Tibial nerve (tissue), 4 donors: ENCODE results near the gene CAPN11. TPM values are rescaled to one million over a fixed set of nuclear protein-coding genes. Genes with fewer than 3 reads are reported as not detected.

Source experiments
- DNase-seq, 2 donors: peaks; one replicate each; pipeline ENCODE4 v3.0.0-alpha.2; 2019; ENCODE audit warnings: low spot score in 2 of 2
- H3K27ac ChIP-seq, 4 donors: fragments of 200-600 bp; sonication (generic) in 3 of 4; one replicate each; pipeline ENCODE4 v1.5.1; 2017 to 2019; ENCODE audit warnings: mild to moderate bottlenecking in 1 of 4
- H3K27me3 ChIP-seq, 2 donors: fragments of 200-600 bp; sonication (generic) in 1 of 2; one replicate each; pipeline versions ENCODE4 v1.5.1 to v1.6.0; 2017 to 2019
- H3K36me3 ChIP-seq, 3 donors: fragments of 200-600 bp; sonication (generic); one replicate each; pipeline ENCODE4 v1.5.1; 2018 to 2019
- H3K4me1 ChIP-seq, 4 donors: fragments of 200-600 bp; sonication (generic) in 3 of 4; one replicate each; pipeline ENCODE4 v1.5.1; 2017 to 2019
- H3K4me3 ChIP-seq, 4 donors: fragments of 200-600 bp; sonication (generic) in 3 of 4; one replicate each; pipeline ENCODE4 v1.5.1; 2017 to 2019; ENCODE audit warnings: mild to moderate bottlenecking in 1 of 4, moderate library complexity in 1 of 4
- H3K9me3 ChIP-seq, 4 donors: fragments of 200-600 bp; sonication (generic) in 3 of 4; one replicate each; pipeline ENCODE4 v1.5.1; 2017 to 2019
- CTCF ChIP-seq, 5 experiments: fragments of 200-600 bp in 3 of 5; fragments of 450-650 bp in 2 of 5; sonication (generic) in 3 of 5; IDR thresholded peaks; one replicate each; pipeline ENCODE4 v1.5.1; 2016 to 2019; ENCODE audit warnings: antibody characterized with exemption in 5 of 5, mild to moderate bottlenecking in 3 of 5, moderate library complexity in 2 of 5
- EP300 ChIP-seq, 2 donors: sonication (generic); formaldehyde crosslinking; IDR thresholded peaks; one replicate each; pipeline ENCODE4 v1.6.1; 2017; ENCODE audit warnings: antibody characterized with exemption in 2 of 2, mild to moderate bottlenecking in 1 of 2
- POLR2A ChIP-seq, 2 donors: fragments of 450-650 bp; IDR thresholded peaks; one replicate each; pipeline ENCODE4 v1.6.1; 2017; ENCODE audit warnings: antibody characterized with exemption in 2 of 2, mild to moderate bottlenecking in 2 of 2, moderate library complexity in 2 of 2
- WGBS, 2 donors: methylation state at CpG; one replicate each; pipeline ENCODE4 v1.1.5; 2018; 5-methylcytosine and 5-hydroxymethylcytosine counted together
- total RNA-seq, 4 donors: library from RNA; depleted of rRNA; stranded (reverse); fragments of >200 nt; gene quantifications; one replicate each; pipeline ENCODE4 v1.1.0, GENCODE V29; 2016

The CAPN11 gene
- total RNA-seq, 4 donors from 2014 or later, result 0.21 to 6.5 (median 4.2) TPM

DNA sequence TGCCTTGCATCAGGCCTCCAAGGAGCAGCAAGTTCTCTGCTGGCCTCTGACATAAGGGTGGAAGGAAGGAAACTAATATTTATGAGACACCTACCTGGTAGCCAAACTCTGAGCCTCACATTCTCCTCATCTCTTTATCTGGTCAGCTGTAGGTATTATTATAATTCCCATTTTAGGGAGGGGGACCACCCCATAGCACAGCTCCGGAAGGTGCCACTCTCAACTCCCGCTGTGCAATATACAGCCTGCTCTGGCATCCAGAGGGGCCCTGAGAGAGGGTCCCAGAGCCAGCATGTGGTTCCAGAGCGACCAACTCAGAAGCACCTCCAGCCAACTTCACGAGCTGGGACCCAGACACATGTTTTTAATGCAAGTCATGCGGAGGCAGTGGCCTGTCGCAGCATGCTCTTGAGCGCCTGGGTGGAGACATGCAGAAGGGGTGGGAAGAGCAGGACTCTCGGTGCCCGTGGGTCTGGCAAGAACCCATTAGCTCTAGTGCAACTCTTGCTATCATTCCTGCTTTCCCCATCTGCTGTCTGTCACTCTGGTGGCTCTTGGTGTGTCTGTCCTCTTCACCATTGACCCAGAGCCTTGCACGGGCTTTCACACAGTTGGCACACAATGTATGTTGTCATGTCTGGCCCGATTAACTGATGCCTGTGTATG is 43.2 kb downstream of the CAPN11 start:
- Histone ChIP-seq H3K36me3 (no peaks in the 10 kb centered on the region), H3K4me1 (peaks cover 0 to 5% (median 0%) of the 10 kb centered on the region in 4 donors), H3K9me3 (no peaks in the 10 kb centered on the region), H3K4me3 (no peak overlapping the region), H3K27ac (no peak overlapping the region), H3K27me3 (no peaks in the 10 kb centered on the region)
- DNase-seq, result no peak
- 85 to 91% methylated on average over 11 of the region's 11 CpGs for WGBS, 2 donors
- TF ChIP-seq CTCF (IDR thresholded peaks at IDR 0.05) (no peak), EP300 (IDR thresholded peaks at IDR 0.05) (no peak), POLR2A (IDR thresholded peaks at IDR 0.05) (no peak)

GRCh38 chr6:44202332-44202971 is 43.8 kb downstream of the CAPN11 start:
- no peaks in the 10 kb centered on the region for H3K27me3 ChIP-seq
- TF ChIP-seq EP300 (IDR thresholded peaks at IDR 0.05) (no peak), POLR2A (IDR thresholded peaks at IDR 0.05) (no peak), CTCF (IDR thresholded peaks at IDR 0.05) (no peak)
- no peak overlapping the region for H3K4me3 ChIP-seq
- 80 to 84% methylated on average over 4 of the region's 4 CpGs for WGBS, 2 donors
- no peaks in the 10 kb centered on the region for H3K9me3 ChIP-seq
- peaks cover 0 to 5% (median 0%) of the 10 kb centered on the region in 4 donors for H3K4me1 ChIP-seq
- H3K36me3 ChIP-seq, result no peaks in the 10 kb centered on the region
- no peak for DNase-seq
- H3K27ac ChIP-seq, result peak overlapping the region in 1 of 4 donors; percentile 25

- no peak for DNase-seq
- Histone ChIP-seq H3K27ac (peak overlapping the region in 1 of 4 donors; percentile 25), H3K27me3 (no peaks in the 10 kb centered on the region), H3K4me1 (peaks cover 0 to 5% (median 0%) of the 10 kb centered on the region in 4 donors), H3K4me3 (no peak overlapping the region), H3K36me3 (no peaks in the 10 kb centered on the region), H3K9me3 (no peaks in the 10 kb centered on the region)
- TF ChIP-seq CTCF (IDR thresholded peaks at IDR 0.05), result no peak
- TF ChIP-seq POLR2A (IDR thresholded peaks at IDR 0.05), result no peak
- TF ChIP-seq EP300 (IDR thresholded peaks at IDR 0.05), result no peak
- 75 to 83% methylated on average over 11 of the region's 11 CpGs for WGBS, 2 donors
These were observed 44.5 kb downstream of the CAPN11 start for GRCh38 chr6:44202972-44203750.

DNA sequence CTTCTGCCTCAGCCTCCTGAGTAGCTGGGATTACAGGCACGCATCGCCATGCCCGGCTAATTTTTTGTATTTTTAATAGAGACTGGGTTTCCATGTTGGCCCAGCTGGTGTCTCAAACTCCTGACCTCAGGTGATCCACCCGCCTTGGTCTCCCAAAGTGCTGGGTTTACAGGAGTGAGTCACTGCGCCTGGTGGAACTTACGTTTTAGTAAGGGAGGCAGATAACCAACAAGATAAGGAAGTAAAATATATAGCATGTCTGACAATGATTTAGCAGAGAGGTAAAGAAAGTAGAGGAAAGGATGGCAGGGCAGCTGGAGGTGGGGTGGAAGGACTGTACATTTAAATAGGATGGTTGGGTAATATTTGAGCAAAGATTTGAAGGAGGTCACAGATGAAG is 45.3 kb downstream of the CAPN11 start:
- 92 to 96% methylated on average over 6 of the region's 6 CpGs for WGBS, 2 donors
- H3K36me3 ChIP-seq, result no peaks in the 10 kb centered on the region
- no peak overlapping the region for H3K27ac ChIP-seq
- no peaks in the 10 kb centered on the region for H3K27me3 ChIP-seq
- H3K4me3 ChIP-seq, result no peak overlapping the region
- TF ChIP-seq CTCF (IDR thresholded peaks at IDR 0.05), result no peak
- TF ChIP-seq EP300 (IDR thresholded peaks at IDR 0.05), result no peak
- no peak for TF ChIP-seq POLR2A (IDR thresholded peaks at IDR 0.05)
- H3K9me3 ChIP-seq, result no peaks in the 10 kb centered on the region
- peaks cover 0 to 5% (median 0%) of the 10 kb centered on the region in 4 donors for H3K4me1 ChIP-seq
- DNase-seq, result no peak

DNA sequence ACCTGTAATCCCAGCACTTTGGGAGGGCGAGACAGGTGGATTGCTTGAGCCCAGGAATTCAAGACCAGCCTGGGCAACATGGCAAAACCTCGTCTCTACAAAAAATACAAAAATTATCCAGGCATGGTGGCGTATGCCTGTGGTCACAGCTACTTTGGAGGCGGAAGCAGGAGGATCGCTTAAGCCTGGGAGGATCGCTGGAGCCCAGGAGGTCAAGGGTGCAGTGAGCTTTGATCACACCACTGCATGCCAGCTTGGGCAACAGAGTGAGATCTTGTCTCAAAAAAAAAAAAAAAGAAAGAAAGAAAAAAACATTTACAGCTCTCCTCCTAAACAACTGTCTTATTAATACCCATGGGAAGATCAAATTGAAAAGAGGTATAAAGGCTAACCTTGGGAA is 49.3 kb downstream of the CAPN11 start:
- TF ChIP-seq POLR2A (IDR thresholded peaks at IDR 0.05) (no peak), CTCF (IDR thresholded peaks at IDR 0.05) (no peak), EP300 (IDR thresholded peaks at IDR 0.05) (no peak)
- Histone ChIP-seq H3K9me3 (no peaks in the 10 kb centered on the region), H3K4me3 (no peak overlapping the region), H3K27me3 (no peaks in the 10 kb centered on the region), H3K27ac (no peak overlapping the region), H3K36me3 (no peaks in the 10 kb centered on the region), H3K4me1 (peaks cover 0 to 5% (median 0%) of the 10 kb centered on the region in 4 donors)
- no peak for DNase-seq
- 82 to 88% methylated on average over 6 of the region's 6 CpGs for WGBS, 2 donors
